Fibroblast of lung (primary cell): ENCODE results near the gene APBA2. TPM values are rescaled to one million over a fixed set of nuclear protein-coding genes. Genes with fewer than 3 reads are reported as not detected.

ENCODE experiments used
- DNase-seq, 2 donors: peaks; one replicate each; pipeline versions ENCODE4 v3.0.0 to v3.0.0-alpha.2; 2010; ENCODE audit warnings: low read depth in 2 of 2
- H2AFZ ChIP-seq: 2 replicates; pipeline ENCODE4 v1.5.1; 2012; ENCODE audit warnings: low read length, control low read depth, inconsistent platforms
- H3K27ac ChIP-seq: 2 replicates; pipeline ENCODE4 v1.5.1; 2011; ENCODE audit warnings: low read length, control low read depth; ENCODE audit not compliant: insufficient read depth
- H3K27me3 ChIP-seq: 2 replicates; pipeline ENCODE4 v1.5.1; 2011; ENCODE audit warnings: mild to moderate bottlenecking, low read length; ENCODE audit not compliant: control insufficient read depth, insufficient read depth
- H3K36me3 ChIP-seq: 2 replicates; pipeline ENCODE4 v1.5.1; 2011; ENCODE audit warnings: low read length; ENCODE audit not compliant: control insufficient read depth, insufficient read depth
- H3K4me1 ChIP-seq: 2 replicates; pipeline ENCODE4 v1.5.1; 2011; ENCODE audit warnings: low read length; ENCODE audit not compliant: control insufficient read depth, insufficient read depth; ENCODE audit errors: extremely low read depth
- H3K4me2 ChIP-seq: 2 replicates; pipeline ENCODE4 v1.5.1; 2011; ENCODE audit warnings: low read length, control low read depth; ENCODE audit not compliant: insufficient read depth; ENCODE audit errors: extremely low read depth
- H3K4me3 ChIP-seq, 4 experiments: fragments of 200-600 bp in 1 of 4; sonication (generic) in 1 of 4; replicated peaks in 1 of 4; 2 replicates each; pipeline ENCODE4 v1.5.1; 2011 to 2016; ENCODE audit warnings: low read length in 4 of 4, low read depth in 3 of 4, mild to moderate bottlenecking in 3 of 4, control low read depth in 2 of 4, inconsistent platforms in 1 of 4, mixed read lengths in 1 of 4; ENCODE audit not compliant: insufficient read depth in 1 of 4; ENCODE audit errors: control extremely low read depth in 1 of 4
- H3K79me2 ChIP-seq: 2 replicates; pipeline ENCODE4 v1.5.1; 2012; ENCODE audit warnings: mild to moderate bottlenecking, low read length, inconsistent platforms; ENCODE audit not compliant: control insufficient read depth, insufficient read depth
- H3K9ac ChIP-seq: 2 replicates; pipeline ENCODE4 v1.5.1; 2011; ENCODE audit warnings: mild to moderate bottlenecking, low read length, control low read depth; ENCODE audit not compliant: insufficient read depth
- H3K9me3 ChIP-seq: 2 replicates; pipeline ENCODE4 v1.5.1; 2012; ENCODE audit warnings: low read depth, low read length; ENCODE audit not compliant: control insufficient read depth, insufficient read depth
- H4K20me1 ChIP-seq: 2 replicates; pipeline ENCODE4 v1.5.1; 2011; ENCODE audit warnings: low read length; ENCODE audit not compliant: control insufficient read depth, insufficient read depth; ENCODE audit errors: extremely low read depth
- EZH2 ChIP-seq: IDR thresholded peaks from 2 replicates; pipeline ENCODE4 v1.5.1; 2012; ENCODE audit warnings: low read length, control low read depth, mild to moderate bottlenecking; ENCODE audit errors: missing control alignments
- polyA plus RNA-seq, 2 donors: library from polyadenylated mRNA; depleted of rRNA in 1 of 2; stranded (reverse) in 1 of 2; unstranded in 1 of 2; fragments of >200 nt; gene quantifications; 2 replicates each; pipeline ENCODE4 v1.2.1, GENCODE V29; 2011 to 2012; ENCODE audit warnings: missing spikeins in 1 of 2
- total RNA-seq: library from RNA; depleted of rRNA; stranded (reverse); fragments of >200 nt; gene quantifications from 2 replicates; pipeline ENCODE4 v1.2.1, GENCODE V29; 2014
- TF ChIP-seq, protein P1 (sequence below), 2 donors: IDR thresholded peaks in 1 of 2; conservative IDR thresholded peaks in 1 of 2; 1 replicate in 1 of 2; 2 replicates in 1 of 2; pipeline ENCODE4 v1.5.1; 2011 to 2012; ENCODE audit warnings: low read length in 2 of 2, control low read depth in 1 of 2, inconsistent platforms in 1 of 2, low read depth in 1 of 2, mild to moderate bottlenecking in 1 of 2

Gene APBA2
- total and polyA plus RNA-seq, 2 donors (not counting 1 experiment from before 2014, with no cell fraction given): 9.5 to 20.3 TPM

DNA sequence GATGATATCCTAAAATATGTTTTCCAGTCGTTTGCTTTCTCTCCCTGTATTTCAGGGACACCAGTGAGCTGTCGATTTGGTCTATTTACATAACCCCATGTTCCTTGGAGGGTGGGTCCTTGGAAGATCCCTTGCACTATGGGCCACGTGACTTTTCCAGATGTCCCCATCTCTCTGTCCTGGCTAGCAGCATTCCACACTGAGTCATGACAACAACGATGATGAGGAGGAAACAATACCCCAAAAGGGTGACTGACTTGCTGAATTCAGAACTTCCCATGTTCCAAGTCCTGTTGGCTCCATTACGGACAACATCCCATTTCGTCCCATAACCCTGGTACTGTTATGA is 249.5 kb downstream of the APBA2 start:
- DNase-seq: no peak
- no peaks in the 10 kb centered on the region for H3K79me2 ChIP-seq
- no peaks in the 10 kb centered on the region for H3K4me1 ChIP-seq
- no peaks in the 10 kb centered on the region for H4K20me1 ChIP-seq
- no peaks in the 10 kb centered on the region for H3K9me3 ChIP-seq
- H2AFZ ChIP-seq: no peak overlapping the region
- no peak overlapping the region for H3K9ac ChIP-seq
- H3K4me2 ChIP-seq: no peak overlapping the region
- no peaks in the 10 kb centered on the region for H3K27me3 ChIP-seq
- no peak overlapping the region for H3K27ac ChIP-seq
- TF ChIP-seq, protein P1, sequence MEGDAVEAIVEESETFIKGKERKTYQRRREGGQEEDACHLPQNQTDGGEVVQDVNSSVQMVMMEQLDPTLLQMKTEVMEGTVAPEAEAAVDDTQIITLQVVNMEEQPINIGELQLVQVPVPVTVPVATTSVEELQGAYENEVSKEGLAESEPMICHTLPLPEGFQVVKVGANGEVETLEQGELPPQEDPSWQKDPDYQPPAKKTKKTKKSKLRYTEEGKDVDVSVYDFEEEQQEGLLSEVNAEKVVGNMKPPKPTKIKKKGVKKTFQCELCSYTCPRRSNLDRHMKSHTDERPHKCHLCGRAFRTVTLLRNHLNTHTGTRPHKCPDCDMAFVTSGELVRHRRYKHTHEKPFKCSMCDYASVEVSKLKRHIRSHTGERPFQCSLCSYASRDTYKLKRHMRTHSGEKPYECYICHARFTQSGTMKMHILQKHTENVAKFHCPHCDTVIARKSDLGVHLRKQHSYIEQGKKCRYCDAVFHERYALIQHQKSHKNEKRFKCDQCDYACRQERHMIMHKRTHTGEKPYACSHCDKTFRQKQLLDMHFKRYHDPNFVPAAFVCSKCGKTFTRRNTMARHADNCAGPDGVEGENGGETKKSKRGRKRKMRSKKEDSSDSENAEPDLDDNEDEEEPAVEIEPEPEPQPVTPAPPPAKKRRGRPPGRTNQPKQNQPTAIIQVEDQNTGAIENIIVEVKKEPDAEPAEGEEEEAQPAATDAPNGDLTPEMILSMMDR (conservative IDR thresholded peaks at IDR 0.05 in 1 of 2, IDR thresholded peaks at IDR 0.05 in 1 of 2; ENCODE audit: low read depth in 1 of 2, low read length in 2 of 2): no peak
- TF ChIP-seq EZH2: no peak
- no peaks in the 10 kb centered on the region for H3K36me3 ChIP-seq
- no peak overlapping the region for H3K4me3 ChIP-seq

GRCh38 chr15:29135702-29136646 is 250.2 kb downstream of the APBA2 start:
- no peak for DNase-seq
- no peak overlapping the region for H3K27ac ChIP-seq

DNA sequence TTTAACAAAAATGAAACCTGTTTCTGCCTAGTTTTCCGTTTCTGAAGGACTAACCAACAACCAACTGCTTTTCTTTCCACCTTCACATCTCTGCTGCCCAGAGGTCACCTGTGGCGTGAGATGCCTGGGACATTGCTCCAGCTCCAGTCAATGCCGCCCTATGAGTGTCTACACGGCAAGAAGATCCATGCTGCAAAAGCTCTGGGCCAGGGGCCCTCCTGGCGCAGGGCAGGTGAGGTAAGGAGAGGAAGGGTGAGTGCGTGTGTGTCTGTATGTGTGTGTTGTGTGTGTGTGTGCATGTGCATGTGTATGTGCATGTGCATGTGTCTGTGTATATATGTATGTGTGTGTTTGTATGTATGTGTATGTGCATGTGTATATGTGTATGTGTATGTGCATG is 252.5 kb downstream of the APBA2 start:
- Histone ChIP-seq H3K27ac (no peak overlapping the region), H3K9ac (no peak overlapping the region), H3K4me1 (no peaks in the 10 kb centered on the region), H3K27me3 (no peaks in the 10 kb centered on the region), H4K20me1 (no peaks in the 10 kb centered on the region), H3K4me3 (no peak overlapping the region), H3K79me2 (no peaks in the 10 kb centered on the region), H3K4me2 (no peak overlapping the region), H3K36me3 (no peaks in the 10 kb centered on the region), H3K9me3 (no peaks in the 10 kb centered on the region), H2AFZ (no peak overlapping the region)
- TF ChIP-seq EZH2: no peak
- TF ChIP-seq, protein P1 (conservative IDR thresholded peaks at IDR 0.05 in 1 of 2, IDR thresholded peaks at IDR 0.05 in 1 of 2; ENCODE audit: low read depth in 1 of 2, low read length in 2 of 2): no peak
- no peak for DNase-seq

More at GRCh38 chr15:29135702-29136646, 250.2 kb downstream of the APBA2 start:
- Histone ChIP-seq H3K4me3 (no peak overlapping the region), H3K79me2 (no peaks in the 10 kb centered on the region), H3K27me3 (no peaks in the 10 kb centered on the region), H4K20me1 (no peaks in the 10 kb centered on the region), H3K4me1 (no peaks in the 10 kb centered on the region), H3K9ac (no peak overlapping the region), H2AFZ (no peak overlapping the region), H3K9me3 (no peaks in the 10 kb centered on the region), H3K4me2 (no peak overlapping the region), H3K36me3 (no peaks in the 10 kb centered on the region)
- TF ChIP-seq, protein P1 (conservative IDR thresholded peaks at IDR 0.05 in 1 of 2, IDR thresholded peaks at IDR 0.05 in 1 of 2; ENCODE audit: low read depth in 1 of 2, low read length in 2 of 2): no peak
- no peak for TF ChIP-seq EZH2
